Activated CD8-positive, alpha-beta memory T cell treated with anti-CD3 and anti-CD28 coated beads for 1 hour (primary cell): ENCODE results near the gene CHST15.

Experiments used
- DNase-seq, 2 donors: peaks; one replicate each; pipeline ENCODE4 v3.0.0-alpha.2; 2020; ENCODE audit warnings: low read depth in 1 of 2; ENCODE audit errors: extremely low read depth in 1 of 2

Gene CHST15

GRCh38 chr10:124066781-124067714 is 26.4 kb downstream of the CHST15 start:
- DNase-seq = no peak

GRCh38 chr10:124066126-124066700 is 27.2 kb downstream of the CHST15 start:
- no peak for DNase-seq

GRCh38 chr10:124065382-124066125 is 27.8 kb downstream of the CHST15 start:
- DNase-seq = no peak

GRCh38 chr10:124064676-124065075 is 28.7 kb downstream of the CHST15 start:
- no peak for DNase-seq

GRCh38 chr10:124063750-124064603 is 29.4 kb downstream of the CHST15 start:
- no peak for DNase-seq

GRCh38 chr10:124062390-124062789 is 31.0 kb downstream of the CHST15 start:
- DNase-seq = no peak

GRCh38 chr10:124061030-124061429 is 32.4 kb downstream of the CHST15 start:
- DNase-seq = no peak

GRCh38 chr10:124060148-124060720 is 33.2 kb downstream of the CHST15 start:
- no peak for DNase-seq

- DNase-seq = no peak
These were observed 33.8 kb downstream of the CHST15 start for GRCh38 chr10:124059551-124059950.

GRCh38 chr10:124058346-124059003 is 34.9 kb downstream of the CHST15 start:
- no peak for DNase-seq

GRCh38 chr10:124057601-124058000 is 35.8 kb downstream of the CHST15 start:
- DNase-seq = no peak

GRCh38 chr10:124056337-124056980 is 36.9 kb downstream of the CHST15 start:
- no peak for DNase-seq

- DNase-seq = no peak
These were observed 39.4 kb downstream of the CHST15 start for GRCh38 chr10:124053971-124054370.

GRCh38 chr10:124052561-124052960 is 40.8 kb downstream of the CHST15 start:
- DNase-seq = no peak

- DNase-seq = no peak
These were observed 43.1 kb downstream of the CHST15 start for GRCh38 chr10:124050021-124051015.

GRCh38 chr10:124049484-124049883 is 43.9 kb downstream of the CHST15 start:
- DNase-seq = no peak

- DNase-seq = no peak
These were observed 44.8 kb downstream of the CHST15 start for GRCh38 chr10:124048371-124049290.
